Measurements from ENCODE around the gene RUBCNL.

DNA sequence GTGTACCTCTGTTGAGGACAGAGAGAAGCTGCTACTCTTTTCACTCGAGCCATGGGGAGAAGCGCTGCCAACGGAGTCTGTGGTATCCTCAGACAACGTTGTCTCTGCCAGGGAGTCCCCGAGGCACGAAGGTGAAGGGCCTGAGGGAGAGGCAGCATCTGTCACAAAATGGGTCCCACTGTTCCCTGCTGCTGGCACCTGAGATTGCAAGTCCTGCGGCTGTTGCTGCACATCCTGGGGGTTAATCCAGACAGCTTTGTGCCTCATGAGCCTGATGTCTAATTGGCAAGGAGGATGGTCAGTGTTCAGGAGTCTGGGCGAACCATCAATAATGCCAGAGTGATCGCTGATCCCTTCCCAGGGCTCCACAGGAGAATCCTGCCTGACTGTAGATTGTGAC lies 15.0 kb downstream of the RUBCNL start:
- TF ChIP-seq TAF1 (IDR thresholded peaks at IDR 0.05; ENCODE audit: borderline replicate concordance, insufficient read depth, low read length) (no peak), POLR2AphosphoS5 (IDR thresholded peaks at IDR 0.05; ENCODE audit: low read depth, low read length) (no peak), SIN3A (IDR thresholded peaks at IDR 0.05; ENCODE audit: borderline replicate concordance, insufficient read depth, low read length) (no peak)
